Upper lobe of left lung (tissue), 4 donors: ENCODE data around the gene SUMF1.

Experiments used
- EP300 ChIP-seq, 4 donors: sonication (generic); formaldehyde crosslinking; IDR thresholded peaks; one replicate each; pipeline ENCODE4 v1.5.1; 2017; ENCODE audit warnings: antibody characterized with exemption in 4 of 4, control low read depth in 2 of 4
- POLR2A ChIP-seq, 4 donors: fragments of 450-650 bp; IDR thresholded peaks; one replicate each; pipeline ENCODE4 v1.5.1; 2016 to 2017; ENCODE audit warnings: antibody characterized with exemption in 4 of 4, mild to moderate bottlenecking in 2 of 4
- POLR2AphosphoS5 ChIP-seq, 2 donors: sonication (generic); formaldehyde crosslinking; IDR thresholded peaks; one replicate each; pipeline ENCODE4 v1.5.1; 2017; ENCODE audit warnings: antibody characterized with exemption in 2 of 2
- TF ChIP-seq, protein P1 (sequence below), 6 experiments: fragments of 450-650 bp in 4 of 6; fragments of 200-600 bp in 2 of 6; sonication (generic) in 2 of 6; IDR thresholded peaks; one replicate each; pipeline ENCODE4 v1.5.1; 2016 to 2019; ENCODE audit warnings: antibody characterized with exemption in 6 of 6

DNA sequence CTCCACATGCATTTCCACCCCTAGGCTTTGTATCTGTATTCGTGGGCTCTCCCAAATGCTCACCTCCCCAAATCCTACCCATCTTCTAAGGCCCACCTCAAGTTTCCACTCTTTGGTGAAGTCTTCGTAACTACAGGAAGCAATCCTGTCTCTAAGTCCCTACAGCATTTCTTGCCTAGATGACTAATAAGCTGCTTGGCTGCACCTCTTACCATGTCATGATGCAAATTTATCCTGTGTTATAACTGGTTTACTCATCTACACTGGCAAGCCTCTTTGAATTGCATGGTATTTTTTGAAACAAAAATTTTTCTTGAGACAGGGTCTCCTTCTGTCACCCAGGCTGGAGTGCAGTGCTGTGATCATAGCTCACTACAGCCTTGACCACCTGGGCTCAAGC is 90.6 kb downstream of the SUMF1 start:
- TF ChIP-seq EP300 (IDR thresholded peaks at IDR 0.05) (no peak), POLR2AphosphoS5 (IDR thresholded peaks at IDR 0.05) (no peak), POLR2A (IDR thresholded peaks at IDR 0.05) (no peak)
- TF ChIP-seq, protein P1, sequence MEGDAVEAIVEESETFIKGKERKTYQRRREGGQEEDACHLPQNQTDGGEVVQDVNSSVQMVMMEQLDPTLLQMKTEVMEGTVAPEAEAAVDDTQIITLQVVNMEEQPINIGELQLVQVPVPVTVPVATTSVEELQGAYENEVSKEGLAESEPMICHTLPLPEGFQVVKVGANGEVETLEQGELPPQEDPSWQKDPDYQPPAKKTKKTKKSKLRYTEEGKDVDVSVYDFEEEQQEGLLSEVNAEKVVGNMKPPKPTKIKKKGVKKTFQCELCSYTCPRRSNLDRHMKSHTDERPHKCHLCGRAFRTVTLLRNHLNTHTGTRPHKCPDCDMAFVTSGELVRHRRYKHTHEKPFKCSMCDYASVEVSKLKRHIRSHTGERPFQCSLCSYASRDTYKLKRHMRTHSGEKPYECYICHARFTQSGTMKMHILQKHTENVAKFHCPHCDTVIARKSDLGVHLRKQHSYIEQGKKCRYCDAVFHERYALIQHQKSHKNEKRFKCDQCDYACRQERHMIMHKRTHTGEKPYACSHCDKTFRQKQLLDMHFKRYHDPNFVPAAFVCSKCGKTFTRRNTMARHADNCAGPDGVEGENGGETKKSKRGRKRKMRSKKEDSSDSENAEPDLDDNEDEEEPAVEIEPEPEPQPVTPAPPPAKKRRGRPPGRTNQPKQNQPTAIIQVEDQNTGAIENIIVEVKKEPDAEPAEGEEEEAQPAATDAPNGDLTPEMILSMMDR (IDR thresholded peaks at IDR 0.05) = no peak
